Left lung (tissue), 10 donors: ENCODE results near the gene GREM1. TPM values are rescaled to one million over a fixed set of nuclear protein-coding genes. Genes with fewer than 3 reads are reported as not detected.

Experiments
- ATAC-seq: fragments of 200-7000 bp; cut with Tn5 transposase; one replicate; pipeline ENCODE4 v1.9.1; 2020; ENCODE audit warnings: moderate library complexity
- DNase-seq, 4 donors: peaks; one replicate each; pipeline ENCODE4 v3.0.0-alpha.2; 2013 to 2020
- H3K27ac ChIP-seq, 2 donors: fragments of 200-600 bp; sonication (generic) in 1 of 2; one replicate each; pipeline versions ENCODE4 v1.5.0 to v1.8.0; 2020 to 2021
- H3K27me3 ChIP-seq, 2 donors: fragments of 200-600 bp; sonication (generic) in 1 of 2; one replicate each; pipeline versions ENCODE4 v1.5.0 to v1.8.0; 2020 to 2021
- H3K36me3 ChIP-seq, 2 donors: fragments of 200-600 bp; sonication (generic) in 1 of 2; one replicate each; pipeline versions ENCODE4 v1.5.0 to v1.8.0; 2020 to 2021
- H3K4me1 ChIP-seq, 2 donors: fragments of 200-600 bp; one replicate each; pipeline ENCODE4 v1.8.0; 2021
- H3K4me3 ChIP-seq, 2 donors: fragments of 200-600 bp; sonication (generic) in 1 of 2; one replicate each; pipeline versions ENCODE4 v1.5.0 to v1.8.0; 2020 to 2021; ENCODE audit warnings: mild to moderate bottlenecking in 1 of 2
- H3K9me3 ChIP-seq, 2 donors: fragments of 200-600 bp; sonication (generic) in 1 of 2; one replicate each; pipeline versions ENCODE4 v1.5.0 to v1.8.0; 2020 to 2021
- CTCF ChIP-seq, 2 donors: fragments of 200-600 bp; sonication (generic) in 1 of 2; IDR thresholded peaks; one replicate each; pipeline versions ENCODE4 v1.5.0 to v1.8.0; 2021; ENCODE audit warnings: antibody characterized with exemption in 2 of 2
- intact Hi-C, 2 donors: fragments of 100-400 bp; cut with DNase I; formaldehyde crosslinking; loops; one replicate each; pipeline versions ENCODE4 v1.11.2 to v1.14.2; 2022
- polyA plus RNA-seq, 6 donors: library from polyadenylated mRNA; unstranded; fragments of 120-200 nt; gene quantifications; one replicate each; pipeline ENCODE4 v1.2.1, GENCODE V29; 2013; ENCODE audit not compliant: insufficient read length in 6 of 6
- total RNA-seq, 2 donors: library from RNA; stranded (reverse); fragmentation: NEBNext Ultra II Directional; extraction: Animal tissue kit (Norgen Biotek cat#: 25700); gene quantifications; one replicate each; pipeline ENCODE4 v1.2.1, GENCODE V29; 2021
- donor health status: DM: no; HTN: yes; CAD: no.
- donor health status: DM: no; HTN: no; CAD: no.

Gene GREM1
- total and polyA plus RNA-seq, 8 donors: 0.01 to 2.2 (median 0.12) TPM

- DNase-seq (no peak), ATAC-seq (no peak)
- Histone ChIP-seq H3K27me3 (peaks cover 0 to 14% of the 10 kb centered on the region in 2 donors), H3K9me3 (peaks cover 0 to 4% of the 10 kb centered on the region in 2 donors), H3K36me3 (no peaks in the 10 kb centered on the region), H3K4me1 (no peaks in the 10 kb centered on the region), H3K27ac (no peak overlapping the region), H3K4me3 (no peak overlapping the region)
- intact Hi-C loops: no loop called here
- TF ChIP-seq CTCF (IDR thresholded peaks at IDR 0.05): no peak
Measured at GRCh38 chr15:32736701-32737061, 18.9 kb downstream of the GREM1 start.

GRCh38 chr15:32737304-32737703, 19.5 kb downstream of the GREM1 start:
- no peaks in the 10 kb centered on the region for H3K4me1 ChIP-seq
- H3K36me3 ChIP-seq: no peaks in the 10 kb centered on the region
- DNase-seq: no peak
- H3K27ac ChIP-seq: no peak overlapping the region
- intact Hi-C loops: no loop called here
- ATAC-seq: no peak
- peaks cover 0 to 8% of the 10 kb centered on the region in 2 donors for H3K27me3 ChIP-seq
- no peak for TF ChIP-seq CTCF (IDR thresholded peaks at IDR 0.05)
- no peak overlapping the region for H3K4me3 ChIP-seq
- H3K9me3 ChIP-seq: peaks cover 0 to 4% of the 10 kb centered on the region in 2 donors

- DNase-seq (no peak), ATAC-seq (no peak)
- H3K4me3 ChIP-seq: no peak overlapping the region
- TF ChIP-seq CTCF (IDR thresholded peaks at IDR 0.05): no peak
- peaks cover 0 to 4% of the 10 kb centered on the region in 2 donors for H3K9me3 ChIP-seq
- intact Hi-C loops: no loop called here
- H3K27me3 ChIP-seq: no peaks in the 10 kb centered on the region
- no peaks in the 10 kb centered on the region for H3K36me3 ChIP-seq
- no peak overlapping the region for H3K27ac ChIP-seq
- H3K4me1 ChIP-seq: no peaks in the 10 kb centered on the region
Measured at GRCh38 chr15:32738666-32739065, 20.9 kb downstream of the GREM1 start.

GRCh38 chr15:32739522-32740063, 21.8 kb downstream of the GREM1 start:
- no peak overlapping the region for H3K27ac ChIP-seq
- H3K9me3 ChIP-seq: peaks cover 0 to 4% of the 10 kb centered on the region in 2 donors
- TF ChIP-seq CTCF (IDR thresholded peaks at IDR 0.05): no peak
- H3K36me3 ChIP-seq: no peaks in the 10 kb centered on the region
- no peaks in the 10 kb centered on the region for H3K4me1 ChIP-seq
- ATAC-seq (no peak), DNase-seq (no peak)
- H3K4me3 ChIP-seq: no peak overlapping the region
- intact Hi-C loops: no loop called here
- H3K27me3 ChIP-seq: no peaks in the 10 kb centered on the region

GRCh38 chr15:32743411-32744140, 25.8 kb downstream of the GREM1 start:
- no peak overlapping the region for H3K4me3 ChIP-seq
- ATAC-seq (no peak), DNase-seq (no peak)
- H3K9me3 ChIP-seq: peaks cover 0 to 4% of the 10 kb centered on the region in 2 donors
- H3K27me3 ChIP-seq: no peaks in the 10 kb centered on the region
- no peak for TF ChIP-seq CTCF (IDR thresholded peaks at IDR 0.05)
- intact Hi-C loops: no loop called here
- H3K27ac ChIP-seq: no peak overlapping the region
- H3K4me1 ChIP-seq: no peaks in the 10 kb centered on the region
- no peaks in the 10 kb centered on the region for H3K36me3 ChIP-seq
